T-helper 17 cell (primary cell): Measurements from ENCODE around the gene IAPP. TPM values are rescaled to one million over a fixed set of nuclear protein-coding genes. Genes with fewer than 3 reads are reported as not detected.

ENCODE experiments used
- ATAC-seq: fragments of 150-1000 bp; cut with Tn5 transposase; 2 replicates; pipeline ENCODE4 v1.10.0; 2021; ENCODE audit warnings: mild to moderate bottlenecking, moderate library complexity
- DNase-seq, 3 donors: peaks; one replicate each; pipeline versions ENCODE4 v3.0.0 to v3.0.0-alpha.2; 2020 to 2021
- H3K9me3 ChIP-seq: one replicate; pipeline ENCODE4 v1.7.0; 2013; ENCODE audit warnings: low read length, mild to moderate bottlenecking; ENCODE audit not compliant: control insufficient read depth, poor library complexity, severe bottlenecking
- H3K27ac Mint-ChIP-seq: one replicate; pipeline ENCODE4 v1.8.0; 2022; ENCODE audit warnings: mild to moderate bottlenecking, moderate library complexity, mixed read lengths
- H3K27me3 Mint-ChIP-seq: one replicate; pipeline ENCODE4 v1.8.0; 2022; ENCODE audit warnings: mixed read lengths
- H3K36me3 Mint-ChIP-seq: one replicate; pipeline ENCODE4 v1.8.0; 2022; ENCODE audit warnings: low read depth, mixed read lengths
- H3K4me1 Mint-ChIP-seq: one replicate; pipeline ENCODE4 v1.8.0; 2022; ENCODE audit warnings: mild to moderate bottlenecking, mixed read lengths
- H3K4me3 Mint-ChIP-seq: one replicate; pipeline ENCODE4 v1.8.0; 2022; ENCODE audit warnings: mild to moderate bottlenecking, moderate library complexity, mixed read lengths
- total RNA-seq, 4 donors: library from RNA in 2 of 4; stranded (reverse) in 2 of 4; gene quantifications; one replicate each; pipeline ENCODE4 v1.2.3 and lab custom pipeline; 2022 to 2026

Gene IAPP
- total RNA-seq (not detected), total RNA-seq (lab: John Stamatoyannopoulos, UW) (0 reads per million in 2 donors)

GRCh38 chr12:21372602-21373001 lies at the start of gene IAPP:
Gene IAPP (plus strand): TSS chr12:21372902. CDS start chr12:21373352, 450 bp downstream.
- Mint-ChIP-seq H3K4me1 (peaks cover 10% of the 10 kb centered on the region), H3K27me3 (peaks cover 4% of the 10 kb centered on the region), H3K36me3 (no peaks in the 10 kb centered on the region), H3K4me3 (no peak within 1 kb of the TSS), H3K27ac (no peak within 1 kb of the TSS)
- DNase-seq (no peak), ATAC-seq (no peak)
- H3K9me3 ChIP-seq: no peaks in the 10 kb centered on the region

- H3K4me1 Mint-ChIP-seq: no peaks in the 10 kb centered on the region
- H3K4me3 Mint-ChIP-seq: no peak overlapping the region
- peaks cover 2% of the 10 kb centered on the region for H3K36me3 Mint-ChIP-seq
- H3K27ac Mint-ChIP-seq: no peak overlapping the region
- DNase-seq (no peak), ATAC-seq (no peak)
- no peaks in the 10 kb centered on the region for H3K27me3 Mint-ChIP-seq
- H3K9me3 ChIP-seq: no peaks in the 10 kb centered on the region
Measured at GRCh38 chr12:21323736-21324135, 49.0 kb upstream of the IAPP start.

- no peak overlapping the region for H3K4me3 Mint-ChIP-seq
- ATAC-seq (no peak), DNase-seq (no peak)
- H3K36me3 Mint-ChIP-seq: peaks cover 2% of the 10 kb centered on the region
- H3K27me3 Mint-ChIP-seq: no peaks in the 10 kb centered on the region
- H3K27ac Mint-ChIP-seq: no peak overlapping the region
- no peaks in the 10 kb centered on the region for H3K9me3 ChIP-seq
- no peaks in the 10 kb centered on the region for H3K4me1 Mint-ChIP-seq
Measured at GRCh38 chr12:21324551-21324950, 48.2 kb upstream of the IAPP start.

- Mint-ChIP-seq H3K4me1 (no peaks in the 10 kb centered on the region), H3K4me3 (no peak overlapping the region), H3K27me3 (peaks cover 6% of the 10 kb centered on the region), H3K27ac (no peak overlapping the region), H3K36me3 (peaks cover 2% of the 10 kb centered on the region)
- no peaks in the 10 kb centered on the region for H3K9me3 ChIP-seq
- no peak for DNase-seq
- ATAC-seq: no peak
Measured at GRCh38 chr12:21328578-21328977, 44.1 kb upstream of the IAPP start.

GRCh38 chr12:21330682-21331253 lies 41.9 kb upstream of the IAPP start:
- no peaks in the 10 kb centered on the region for H3K4me1 Mint-ChIP-seq
- peaks cover 10% of the 10 kb centered on the region for H3K27me3 Mint-ChIP-seq
- H3K4me3 Mint-ChIP-seq: no peak overlapping the region
- DNase-seq (no peak), ATAC-seq (no peak)
- H3K36me3 Mint-ChIP-seq: peaks cover 2% of the 10 kb centered on the region
- no peak overlapping the region for H3K27ac Mint-ChIP-seq
- H3K9me3 ChIP-seq: no peaks in the 10 kb centered on the region

- ATAC-seq (no peak), DNase-seq (no peak)
- H3K9me3 ChIP-seq: no peaks in the 10 kb centered on the region
- Mint-ChIP-seq H3K27ac (no peak within 1 kb of the TSS), H3K4me1 (no peaks in the 10 kb centered on the region), H3K4me3 (no peak within 1 kb of the TSS), H3K27me3 (peaks cover 16% of the 10 kb centered on the region), H3K36me3 (no peaks in the 10 kb centered on the region)
Measured at GRCh38 chr12:21334771-21335325, 37.9 kb upstream of the IAPP start, which contains the start of gene SLCO1A2. Gene SLCO1A2 (minus strand): TSS chr12:21334917. CDS start chr12:21334647, 270 bp downstream.

GRCh38 chr12:21336656-21337055 lies 36.0 kb upstream of the IAPP start:
- no peak for DNase-seq
- Mint-ChIP-seq H3K36me3 (no peaks in the 10 kb centered on the region), H3K27ac (no peak overlapping the region), H3K27me3 (peaks cover 27% of the 10 kb centered on the region), H3K4me1 (no peaks in the 10 kb centered on the region), H3K4me3 (no peak overlapping the region)
- ATAC-seq: no peak
- no peaks in the 10 kb centered on the region for H3K9me3 ChIP-seq

GRCh38 chr12:21337453-21337852 lies 35.2 kb upstream of the IAPP start:
- Mint-ChIP-seq H3K36me3 (no peaks in the 10 kb centered on the region), H3K4me1 (no peaks in the 10 kb centered on the region), H3K4me3 (no peak overlapping the region), H3K27ac (no peak overlapping the region), H3K27me3 (peaks cover 25% of the 10 kb centered on the region)
- DNase-seq: no peak
- H3K9me3 ChIP-seq: no peaks in the 10 kb centered on the region
- ATAC-seq: no peak

- DNase-seq (no peak), ATAC-seq (no peak)
- Mint-ChIP-seq H3K4me3 (no peak overlapping the region), H3K4me1 (no peaks in the 10 kb centered on the region), H3K27ac (no peak overlapping the region), H3K36me3 (no peaks in the 10 kb centered on the region), H3K27me3 (peaks cover 25% of the 10 kb centered on the region)
- no peaks in the 10 kb centered on the region for H3K9me3 ChIP-seq
Measured at GRCh38 chr12:21337959-21338744, 34.5 kb upstream of the IAPP start.

GRCh38 chr12:21339921-21340320 lies 32.8 kb upstream of the IAPP start:
- no peaks in the 10 kb centered on the region for H3K9me3 ChIP-seq
- peaks cover 25% of the 10 kb centered on the region for H3K27me3 Mint-ChIP-seq
- no peak overlapping the region for H3K27ac Mint-ChIP-seq
- H3K4me3 Mint-ChIP-seq: no peak overlapping the region
- ATAC-seq: no peak
- H3K4me1 Mint-ChIP-seq: no peaks in the 10 kb centered on the region
- no peaks in the 10 kb centered on the region for H3K36me3 Mint-ChIP-seq
- no peak for DNase-seq

GRCh38 chr12:21340403-21340802 lies 32.3 kb upstream of the IAPP start:
- no peak for ATAC-seq
- peaks cover 24% of the 10 kb centered on the region for H3K27me3 Mint-ChIP-seq
- H3K4me1 Mint-ChIP-seq: no peaks in the 10 kb centered on the region
- H3K27ac Mint-ChIP-seq: no peak overlapping the region
- no peak overlapping the region for H3K4me3 Mint-ChIP-seq
- H3K36me3 Mint-ChIP-seq: no peaks in the 10 kb centered on the region
- DNase-seq: no peak
- H3K9me3 ChIP-seq: no peaks in the 10 kb centered on the region

- Mint-ChIP-seq H3K4me1 (no peaks in the 10 kb centered on the region), H3K27ac (no peak overlapping the region), H3K4me3 (no peak overlapping the region), H3K36me3 (no peaks in the 10 kb centered on the region), H3K27me3 (peaks cover 15% of the 10 kb centered on the region)
- ATAC-seq (no peak), DNase-seq (no peak)
- H3K9me3 ChIP-seq: no peaks in the 10 kb centered on the region
Measured at GRCh38 chr12:21341769-21342168, 30.9 kb upstream of the IAPP start.

GRCh38 chr12:21343636-21344035 lies 29.1 kb upstream of the IAPP start:
- no peak overlapping the region for H3K4me3 Mint-ChIP-seq

More at GRCh38 chr12:21343636-21344035, 29.1 kb upstream of the IAPP start:
- no peaks in the 10 kb centered on the region for H3K9me3 ChIP-seq
- H3K36me3 Mint-ChIP-seq: no peaks in the 10 kb centered on the region
- DNase-seq (no peak), ATAC-seq (no peak)
- no peaks in the 10 kb centered on the region for H3K4me1 Mint-ChIP-seq
- H3K27ac Mint-ChIP-seq: no peak overlapping the region
- H3K27me3 Mint-ChIP-seq: peaks cover 14% of the 10 kb centered on the region
